Neural cell (in vitro differentiated cells): ENCODE results near the gene ZFP3. TPM values are rescaled to one million over a fixed set of nuclear protein-coding genes. Genes with fewer than 3 reads are reported as not detected.
"Not testable (repeated sequence)": the region's sequence is repeated elsewhere in the genome, so short reads cannot be mapped to it uniquely, and the experiment has no call there.

Experiments
- H2AFZ ChIP-seq: fragments of 200-600, 300-800 bp; sonication (generic), shearing (Covaris generic); 2 replicates; pipeline ENCODE4 v1.6.0; 2014; ENCODE audit warnings: low read depth, mild to moderate bottlenecking, antibody characterized with exemption, low read length, moderate library complexity
- H3F3A ChIP-seq: fragments of 200-600 bp; shearing (Covaris generic); 2 replicates; pipeline ENCODE4 v1.6.1; 2016; ENCODE audit warnings: mild to moderate bottlenecking, moderate library complexity, mixed read lengths, antibody characterized with exemption, low read length; ENCODE audit not compliant: insufficient read depth, poor library complexity, severe bottlenecking
- H3K27ac ChIP-seq: fragments of 200-600, 300-800 bp; sonication (generic), shearing (Covaris generic); 2 replicates; pipeline ENCODE4 v1.5.1; 2014; ENCODE audit warnings: mild to moderate bottlenecking, low read length, moderate library complexity
- H3K27me3 ChIP-seq: fragments of 300-800, 200-600 bp; sonication (generic), shearing (Covaris generic); 2 replicates; pipeline ENCODE4 v1.6.0; 2014; ENCODE audit warnings: mild to moderate bottlenecking, low read depth, low read length, moderate library complexity; ENCODE audit not compliant: insufficient read depth
- H3K36me3 ChIP-seq: fragments of 300-800, 200-600 bp; sonication (generic), shearing (Covaris generic); 2 replicates; pipeline ENCODE4 v1.5.1; 2014; ENCODE audit warnings: mild to moderate bottlenecking, antibody characterized with exemption, low read length, moderate library complexity; ENCODE audit not compliant: insufficient read depth
- H3K4me2 ChIP-seq: fragments of 300-800, 200-600 bp; sonication (generic), shearing (Covaris generic); 2 replicates; pipeline ENCODE4 v1.6.0; 2014; ENCODE audit warnings: mild to moderate bottlenecking, low read length
- H3K4me3 ChIP-seq: fragments of 300-800, 200-600 bp; sonication (generic), shearing (Covaris generic); 2 replicates; pipeline ENCODE4 v1.5.1; 2014; ENCODE audit warnings: mild to moderate bottlenecking, low read length, moderate library complexity
- H3K79me2 ChIP-seq: fragments of 200-600 bp; shearing (Covaris generic); replicated peaks from 2 replicates; pipeline ENCODE4 v1.6.0; 2014; ENCODE audit warnings: mild to moderate bottlenecking, low read length, moderate library complexity; ENCODE audit not compliant: insufficient read depth
- H3K9ac ChIP-seq: fragments of 300-800, 200-600 bp; sonication (generic), shearing (Covaris generic); 2 replicates; pipeline ENCODE4 v1.6.1; 2016; ENCODE audit warnings: mild to moderate bottlenecking, low read length, mixed read lengths
- H3K9me2 ChIP-seq: fragments of 200-600 bp; shearing (Covaris generic); 2 replicates; pipeline ENCODE4 v1.6.1; 2016; ENCODE audit warnings: mild to moderate bottlenecking, low read length, mixed read lengths; ENCODE audit not compliant: insufficient read depth
- H3K9me3 ChIP-seq: fragments of 200-600, 300-800 bp; sonication (generic), shearing (Covaris generic); 2 replicates; pipeline ENCODE4 v1.6.1; 2016; ENCODE audit warnings: mild to moderate bottlenecking, mixed run types, low read length, moderate library complexity, mixed read lengths
- H4K20me1 ChIP-seq: fragments of 200-600 bp; shearing (Covaris generic); 2 replicates; pipeline ENCODE4 v1.6.1; 2016; ENCODE audit warnings: mild to moderate bottlenecking, mixed run types; ENCODE audit not compliant: insufficient read depth
- EP300 ChIP-seq: fragments of 450-650 bp; conservative IDR thresholded peaks from 2 replicates; pipeline ENCODE4 v1.6.1; 2014; ENCODE audit warnings: antibody characterized with exemption, mild to moderate bottlenecking, moderate library complexity; ENCODE audit not compliant: poor library complexity, severe bottlenecking
- EZH2 ChIP-seq: fragments of 200-600, 300-800 bp; shearing (Covaris generic), sonication (generic); IDR thresholded peaks from 2 replicates; pipeline ENCODE4 v1.6.1; 2014; ENCODE audit warnings: antibody characterized with exemption, low read length, borderline replicate concordance, mild to moderate bottlenecking; ENCODE audit not compliant: insufficient read depth, poor library complexity, severe bottlenecking
- MXI1 ChIP-seq: fragments of 450-650 bp; conservative IDR thresholded peaks from 2 replicates; pipeline ENCODE4 v1.6.1; 2014; ENCODE audit warnings: antibody characterized with exemption, mild to moderate bottlenecking; ENCODE audit not compliant: poor library complexity, severe bottlenecking
- POLR2AphosphoS5 ChIP-seq: IDR thresholded peaks from 2 replicates; pipeline ENCODE4 v1.6.1; 2012
- RAD21 ChIP-seq: fragments of 450-650 bp; conservative IDR thresholded peaks from 2 replicates; pipeline ENCODE4 v1.6.1; 2014; ENCODE audit warnings: antibody characterized with exemption, mild to moderate bottlenecking, moderate library complexity
- SMC3 ChIP-seq: fragments of 450-650 bp; conservative IDR thresholded peaks from 2 replicates; pipeline ENCODE4 v1.6.1; 2014; ENCODE audit warnings: antibody characterized with exemption, mild to moderate bottlenecking, moderate library complexity; ENCODE audit not compliant: poor library complexity
- TAF1 ChIP-seq: IDR thresholded peaks from 2 replicates; pipeline ENCODE4 v1.6.1; 2012; ENCODE audit warnings: low read depth
- polyA plus RNA-seq: library from polyadenylated mRNA; depleted of rRNA; stranded (reverse); fragments of >200 nt; gene quantifications from 2 replicates; pipeline ENCODE4 v1.2.3, GENCODE V29; 2014
- TF ChIP-seq, protein P1 (sequence below): IDR thresholded peaks from 2 replicates; pipeline ENCODE4 v1.6.1; 2012; ENCODE audit warnings: borderline replicate concordance
- TF ChIP-seq, protein P2 (sequence below): fragments of 450-650 bp; IDR thresholded peaks from 2 replicates; pipeline ENCODE4 v1.5.1; 2014; ENCODE audit warnings: antibody characterized with exemption, mild to moderate bottlenecking, moderate library complexity; ENCODE audit not compliant: poor library complexity, severe bottlenecking

ZFP3 gene
- polyA plus RNA-seq, 1 donor from 2014 or later = 0.05 TPM

DNA sequence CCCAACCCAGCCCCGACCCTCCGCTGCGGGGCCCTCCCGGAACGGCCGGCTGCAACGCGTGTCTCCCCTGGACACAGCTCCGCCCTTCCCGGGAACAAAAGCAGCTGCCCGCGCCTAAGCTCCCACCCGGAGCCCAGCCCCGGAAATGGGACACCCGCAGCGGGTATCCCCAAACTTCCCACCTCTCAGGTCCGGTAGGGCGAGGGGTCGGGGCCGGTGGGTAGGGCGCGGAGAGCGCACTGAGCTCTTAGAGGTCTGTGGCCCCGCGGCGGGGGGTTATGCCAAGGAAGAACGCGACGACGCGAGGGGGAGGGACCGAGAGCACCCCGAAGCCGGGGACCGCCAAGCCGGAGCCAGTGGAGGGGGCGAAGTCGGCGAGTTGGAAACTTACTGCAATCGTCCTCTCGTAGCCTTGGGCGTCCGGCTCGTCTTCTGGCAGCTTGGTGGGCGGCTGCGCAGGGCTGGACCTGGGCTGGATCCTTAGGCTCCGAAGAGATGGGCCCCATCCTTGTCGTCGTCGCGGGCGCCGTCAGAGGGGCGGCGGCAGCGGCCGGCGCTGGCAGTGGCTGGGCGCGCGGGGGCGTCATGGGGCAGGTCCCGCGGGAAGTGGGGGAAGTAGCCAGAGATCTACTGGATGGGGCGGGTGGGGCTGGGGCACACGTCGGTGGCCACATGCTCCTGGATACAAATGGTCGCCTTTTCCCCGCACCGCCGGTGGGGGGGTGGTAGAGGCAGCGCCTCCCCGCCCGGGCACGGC lies 44.5 kb downstream of the ZFP3 start:
- Histone ChIP-seq H3K9ac (no peak overlapping the region), H3F3A (no peaks in the 10 kb centered on the region), H3K27me3 (peaks cover 10% of the 10 kb centered on the region), H3K4me3 (no peak overlapping the region), H2AFZ (no peak overlapping the region), H3K9me3 (peaks cover 4% of the 10 kb centered on the region), H3K36me3 (no peaks in the 10 kb centered on the region), H3K27ac (no peak overlapping the region), H3K4me2 (no peak overlapping the region), H3K79me2 (no peaks in the 10 kb centered on the region), H3K9me2 (no peaks in the 10 kb centered on the region), H4K20me1 (no peaks in the 10 kb centered on the region)
- TF ChIP-seq MXI1 (no peak), RAD21 (no peak), POLR2AphosphoS5 (no peak)

DNA sequence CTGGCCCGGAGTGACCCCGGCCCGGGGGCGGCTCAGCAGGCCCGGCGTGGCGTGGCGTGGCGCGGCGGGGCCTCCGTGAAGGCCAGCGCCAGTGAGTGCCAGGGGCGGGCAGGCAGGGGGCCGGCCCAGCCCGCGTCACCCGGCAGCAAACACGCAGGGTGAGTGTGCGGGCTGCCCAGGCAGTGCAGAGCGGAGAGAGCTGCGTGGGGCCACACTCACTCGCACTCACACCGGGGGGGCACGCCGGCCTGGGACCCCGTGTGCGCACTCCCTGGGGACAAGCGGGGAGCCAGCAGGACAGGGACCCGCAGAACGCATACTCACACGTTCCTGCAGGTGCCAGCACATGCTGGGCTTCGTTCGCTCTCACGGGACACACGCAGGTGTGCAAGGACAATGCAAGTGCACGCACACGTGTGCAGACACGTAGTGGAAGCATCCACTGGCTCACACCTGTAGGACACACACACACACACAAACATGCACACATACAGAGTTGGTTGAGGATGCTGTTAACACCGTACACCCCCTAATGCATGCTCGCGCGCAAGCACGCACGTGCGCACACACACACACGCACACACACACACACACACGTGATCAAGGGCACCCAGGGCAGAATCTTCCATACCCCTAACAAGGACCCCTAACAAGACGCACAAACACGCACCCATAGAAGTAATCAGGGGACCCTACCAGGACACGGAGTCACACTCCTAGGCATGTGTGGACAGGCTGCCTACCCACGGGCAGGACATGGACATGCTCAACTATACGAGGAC lies 45.3 kb downstream of the ZFP3 start:
- no peaks in the 10 kb centered on the region for H3K9me3 ChIP-seq
- no peak overlapping the region for H2AFZ ChIP-seq
- H4K20me1 ChIP-seq = no peaks in the 10 kb centered on the region
- no peak overlapping the region for H3K4me3 ChIP-seq
- no peak overlapping the region for H3K27ac ChIP-seq
- H3K36me3 ChIP-seq = no peaks in the 10 kb centered on the region
- no peaks in the 10 kb centered on the region for H3F3A ChIP-seq
- no peaks in the 10 kb centered on the region for H3K9me2 ChIP-seq
- no peak overlapping the region for H3K4me2 ChIP-seq
- no peak overlapping the region for H3K9ac ChIP-seq
- TF ChIP-seq EZH2 (no peak), SMC3 (no peak), EP300 (no peak), RAD21 (no peak), POLR2AphosphoS5 (no peak), MXI1 (no peak), TAF1 (no peak)
- TF ChIP-seq, protein P1, sequence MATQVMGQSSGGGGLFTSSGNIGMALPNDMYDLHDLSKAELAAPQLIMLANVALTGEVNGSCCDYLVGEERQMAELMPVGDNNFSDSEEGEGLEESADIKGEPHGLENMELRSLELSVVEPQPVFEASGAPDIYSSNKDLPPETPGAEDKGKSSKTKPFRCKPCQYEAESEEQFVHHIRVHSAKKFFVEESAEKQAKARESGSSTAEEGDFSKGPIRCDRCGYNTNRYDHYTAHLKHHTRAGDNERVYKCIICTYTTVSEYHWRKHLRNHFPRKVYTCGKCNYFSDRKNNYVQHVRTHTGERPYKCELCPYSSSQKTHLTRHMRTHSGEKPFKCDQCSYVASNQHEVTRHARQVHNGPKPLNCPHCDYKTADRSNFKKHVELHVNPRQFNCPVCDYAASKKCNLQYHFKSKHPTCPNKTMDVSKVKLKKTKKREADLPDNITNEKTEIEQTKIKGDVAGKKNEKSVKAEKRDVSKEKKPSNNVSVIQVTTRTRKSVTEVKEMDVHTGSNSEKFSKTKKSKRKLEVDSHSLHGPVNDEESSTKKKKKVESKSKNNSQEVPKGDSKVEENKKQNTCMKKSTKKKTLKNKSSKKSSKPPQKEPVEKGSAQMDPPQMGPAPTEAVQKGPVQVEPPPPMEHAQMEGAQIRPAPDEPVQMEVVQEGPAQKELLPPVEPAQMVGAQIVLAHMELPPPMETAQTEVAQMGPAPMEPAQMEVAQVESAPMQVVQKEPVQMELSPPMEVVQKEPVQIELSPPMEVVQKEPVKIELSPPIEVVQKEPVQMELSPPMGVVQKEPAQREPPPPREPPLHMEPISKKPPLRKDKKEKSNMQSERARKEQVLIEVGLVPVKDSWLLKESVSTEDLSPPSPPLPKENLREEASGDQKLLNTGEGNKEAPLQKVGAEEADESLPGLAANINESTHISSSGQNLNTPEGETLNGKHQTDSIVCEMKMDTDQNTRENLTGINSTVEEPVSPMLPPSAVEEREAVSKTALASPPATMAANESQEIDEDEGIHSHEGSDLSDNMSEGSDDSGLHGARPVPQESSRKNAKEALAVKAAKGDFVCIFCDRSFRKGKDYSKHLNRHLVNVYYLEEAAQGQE = no peak
- TF ChIP-seq, protein P2, sequence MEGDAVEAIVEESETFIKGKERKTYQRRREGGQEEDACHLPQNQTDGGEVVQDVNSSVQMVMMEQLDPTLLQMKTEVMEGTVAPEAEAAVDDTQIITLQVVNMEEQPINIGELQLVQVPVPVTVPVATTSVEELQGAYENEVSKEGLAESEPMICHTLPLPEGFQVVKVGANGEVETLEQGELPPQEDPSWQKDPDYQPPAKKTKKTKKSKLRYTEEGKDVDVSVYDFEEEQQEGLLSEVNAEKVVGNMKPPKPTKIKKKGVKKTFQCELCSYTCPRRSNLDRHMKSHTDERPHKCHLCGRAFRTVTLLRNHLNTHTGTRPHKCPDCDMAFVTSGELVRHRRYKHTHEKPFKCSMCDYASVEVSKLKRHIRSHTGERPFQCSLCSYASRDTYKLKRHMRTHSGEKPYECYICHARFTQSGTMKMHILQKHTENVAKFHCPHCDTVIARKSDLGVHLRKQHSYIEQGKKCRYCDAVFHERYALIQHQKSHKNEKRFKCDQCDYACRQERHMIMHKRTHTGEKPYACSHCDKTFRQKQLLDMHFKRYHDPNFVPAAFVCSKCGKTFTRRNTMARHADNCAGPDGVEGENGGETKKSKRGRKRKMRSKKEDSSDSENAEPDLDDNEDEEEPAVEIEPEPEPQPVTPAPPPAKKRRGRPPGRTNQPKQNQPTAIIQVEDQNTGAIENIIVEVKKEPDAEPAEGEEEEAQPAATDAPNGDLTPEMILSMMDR = no peak
- H3K79me2 ChIP-seq = no peaks in the 10 kb centered on the region
- peaks cover 10% of the 10 kb centered on the region for H3K27me3 ChIP-seq

DNA sequence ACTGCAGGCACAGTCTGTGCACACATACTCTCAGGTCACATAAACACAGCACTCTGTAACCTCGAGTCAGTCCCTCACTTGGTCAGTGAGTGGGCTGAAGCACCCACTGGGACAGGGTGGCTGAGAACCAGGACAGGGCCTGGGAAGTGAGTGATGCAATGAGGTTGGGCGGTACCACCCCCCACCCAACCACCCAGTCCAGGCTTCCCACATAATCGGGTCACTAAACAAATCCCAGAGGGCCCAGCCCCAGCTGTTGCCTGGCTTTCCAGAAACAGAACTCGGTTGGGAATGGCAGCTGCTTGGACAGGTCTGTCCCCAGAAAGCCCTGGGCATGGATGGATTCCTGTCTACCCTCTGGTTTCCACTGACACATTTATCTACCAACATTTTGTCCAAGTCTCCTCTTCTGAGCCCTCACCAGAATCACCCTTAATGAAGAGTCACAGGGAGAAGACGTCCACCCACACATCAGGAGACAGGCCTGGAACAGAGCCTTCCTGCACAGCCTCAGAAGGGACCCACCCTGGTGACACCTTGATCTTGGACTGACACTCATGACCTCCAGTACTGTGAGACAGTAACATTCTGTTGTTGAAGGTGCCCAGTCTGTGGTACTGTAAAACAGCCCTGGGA lies 46.0 kb downstream of the ZFP3 start:
- H3K79me2 ChIP-seq, H3K9me2 ChIP-seq, H3K4me2 ChIP-seq, H3K9me3 ChIP-seq, H2AFZ ChIP-seq, H4K20me1 ChIP-seq, H3K27ac ChIP-seq, H3K36me3 ChIP-seq, H3K27me3 ChIP-seq, H3K4me3 ChIP-seq, H3F3A ChIP-seq, H3K9ac ChIP-seq: not testable (repeated sequence)

DNA sequence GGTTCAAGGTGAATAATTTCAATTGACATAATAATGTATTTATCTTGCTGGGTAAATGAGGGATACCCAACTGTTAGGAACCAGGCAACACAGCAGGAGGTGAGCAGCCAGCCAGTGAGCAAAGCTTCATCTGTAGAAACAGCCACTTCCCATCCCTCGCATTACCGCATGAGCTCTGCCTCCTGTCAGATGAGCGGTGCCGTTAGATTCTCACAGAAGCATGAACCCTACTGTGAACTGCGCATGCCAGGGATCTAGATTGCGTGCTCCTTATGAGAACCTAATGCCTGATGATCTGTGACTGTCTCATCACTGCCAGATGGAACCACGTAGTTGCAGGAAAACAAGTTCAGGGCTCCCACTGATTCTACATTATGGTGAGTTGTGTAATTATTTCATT lies 46.6 kb downstream of the ZFP3 start:
- not testable (repeated sequence) for H2AFZ ChIP-seq, H3K27me3 ChIP-seq, H4K20me1 ChIP-seq

More for the DNA sequence above, 46.6 kb downstream of the ZFP3 start:
- not testable (repeated sequence) for H3K9me3 ChIP-seq, H3K27ac ChIP-seq, H3K79me2 ChIP-seq, H3K9me2 ChIP-seq, H3F3A ChIP-seq, H3K9ac ChIP-seq, H3K36me3 ChIP-seq, H3K4me2 ChIP-seq, H3K4me3 ChIP-seq
